ENCODE data around the gene ZFR.

ZFR gene

GRCh38 chr5:32339198-32339597 lies 105.3 kb downstream of the ZFR start:
- H4K8ac ChIP-seq (ENCODE audit: low read depth, low read length), result no peak overlapping the region
- H3K4me1 ChIP-seq (ENCODE audit: control insufficient read depth, low read depth, low read length), result no peaks in the 10 kb centered on the region
- no peak overlapping the region for H3K4me3 ChIP-seq (ENCODE audit: low read length)
- no peak overlapping the region for H3K4me2 ChIP-seq (ENCODE audit: low read length)
- no peak overlapping the region for H4K5ac ChIP-seq (ENCODE audit: low read length)
- WGBS (ENCODE audit: extremely low coverage, insufficient coverage, low lambda C conversion rate), result no CpG with 5 or more reads among the region's 2 CpGs
- no peak overlapping the region for H3K23ac ChIP-seq (ENCODE audit: low read length)
- no peak overlapping the region for H2BK120ac ChIP-seq (ENCODE audit: low read depth, low read length)
- H3K18ac ChIP-seq (ENCODE audit: low read length), result no peak overlapping the region
- H3K36me3 ChIP-seq (ENCODE audit: control insufficient read depth, insufficient read depth, low read length), result no peaks in the 10 kb centered on the region
- H2AK5ac ChIP-seq (ENCODE audit: low read length), result no peak overlapping the region
- H3K27ac ChIP-seq (ENCODE audit: low read depth, low read length), result no peak overlapping the region
- no peaks in the 10 kb centered on the region for H3K79me2 ChIP-seq (ENCODE audit: control insufficient read depth, insufficient read depth, low read length)
- no peaks in the 10 kb centered on the region for H3K27me3 ChIP-seq (ENCODE audit: insufficient read depth, low read length, poor library complexity)
- H3K79me1 ChIP-seq (ENCODE audit: low read length), result no peaks in the 10 kb centered on the region
- no peak overlapping the region for H3K4ac ChIP-seq (ENCODE audit: low read depth, low read length)
- no peak overlapping the region for H3K9ac ChIP-seq (ENCODE audit: low read length)
- H3K56ac ChIP-seq (ENCODE audit: low read length), result no peak overlapping the region
- H2BK5ac ChIP-seq (ENCODE audit: low read length), result no peak overlapping the region
- DNase-seq, result peak; percentile 79
- H2BK15ac ChIP-seq (replicated peaks; ENCODE audit: low read depth), result no peak overlapping the region

GRCh38 chr5:32332966-32333365 lies 111.6 kb downstream of the ZFR start:
- no peak overlapping the region for H3K27ac ChIP-seq (ENCODE audit: low read depth, low read length)
- no peak overlapping the region for H2BK120ac ChIP-seq (ENCODE audit: low read depth, low read length)
- no peak overlapping the region for H4K8ac ChIP-seq (ENCODE audit: low read depth, low read length)
- no peak overlapping the region for H3K4ac ChIP-seq (ENCODE audit: low read depth, low read length)
- no peak for DNase-seq
- H3K36me3 ChIP-seq (ENCODE audit: control insufficient read depth, insufficient read depth, low read length), result no peaks in the 10 kb centered on the region
- H3K4me2 ChIP-seq (ENCODE audit: low read length), result no peak overlapping the region
- no peak overlapping the region for H2AK5ac ChIP-seq (ENCODE audit: low read length)
- H3K18ac ChIP-seq (ENCODE audit: low read length), result no peak overlapping the region
- no peak overlapping the region for H2BK15ac ChIP-seq (replicated peaks; ENCODE audit: low read depth)
- H3K79me2 ChIP-seq (ENCODE audit: control insufficient read depth, insufficient read depth, low read length), result no peaks in the 10 kb centered on the region
- no peak overlapping the region for H2BK5ac ChIP-seq (ENCODE audit: low read length)
- no peak overlapping the region for H4K5ac ChIP-seq (ENCODE audit: low read length)
- no CpG with 5 or more reads among the region's 10 CpGs for WGBS (ENCODE audit: extremely low coverage, insufficient coverage, low lambda C conversion rate)
- no peaks in the 10 kb centered on the region for H3K4me1 ChIP-seq (ENCODE audit: control insufficient read depth, low read depth, low read length)
- no peaks in the 10 kb centered on the region for H3K79me1 ChIP-seq (ENCODE audit: low read length)
- H3K56ac ChIP-seq (ENCODE audit: low read length), result no peak overlapping the region
- H3K23ac ChIP-seq (ENCODE audit: low read length), result no peak overlapping the region
- no peaks in the 10 kb centered on the region for H3K27me3 ChIP-seq (ENCODE audit: insufficient read depth, low read length, poor library complexity)
- no peak overlapping the region for H3K9ac ChIP-seq (ENCODE audit: low read length)
- H3K4me3 ChIP-seq (ENCODE audit: low read length), result no peak overlapping the region

GRCh38 chr5:32332361-32332760 lies 112.2 kb downstream of the ZFR start:
- Histone ChIP-seq H2BK5ac (ENCODE audit: low read length) (no peak overlapping the region), H2AK5ac (ENCODE audit: low read length) (no peak overlapping the region), H2BK120ac (ENCODE audit: low read depth, low read length) (no peak overlapping the region), H2BK15ac (replicated peaks; ENCODE audit: low read depth) (no peak overlapping the region), H3K18ac (ENCODE audit: low read length) (no peak overlapping the region), H3K36me3 (ENCODE audit: control insufficient read depth, insufficient read depth, low read length) (no peaks in the 10 kb centered on the region), H4K8ac (ENCODE audit: low read depth, low read length) (no peak overlapping the region), H3K9ac (ENCODE audit: low read length) (no peak overlapping the region), H3K56ac (ENCODE audit: low read length) (no peak overlapping the region), H3K27me3 (ENCODE audit: insufficient read depth, low read length, poor library complexity) (no peaks in the 10 kb centered on the region), H3K4me1 (ENCODE audit: control insufficient read depth, low read depth, low read length) (no peaks in the 10 kb centered on the region), H3K27ac (ENCODE audit: low read depth, low read length) (no peak overlapping the region), H3K79me2 (ENCODE audit: control insufficient read depth, insufficient read depth, low read length) (no peaks in the 10 kb centered on the region), H3K4me3 (ENCODE audit: low read length) (no peak overlapping the region), H3K79me1 (ENCODE audit: low read length) (no peaks in the 10 kb centered on the region), H3K23ac (ENCODE audit: low read length) (no peak overlapping the region), H3K4ac (ENCODE audit: low read depth, low read length) (no peak overlapping the region), H3K4me2 (ENCODE audit: low read length) (no peak overlapping the region), H4K5ac (ENCODE audit: low read length) (no peak overlapping the region)
- no peak for DNase-seq
- WGBS (ENCODE audit: extremely low coverage, insufficient coverage, low lambda C conversion rate), result no CpG with 5 or more reads among the region's 1 CpG

GRCh38 chr5:32331935-32332274 lies 112.6 kb downstream of the ZFR start:
- no peak overlapping the region for H3K27ac ChIP-seq (ENCODE audit: low read depth, low read length)
- H3K27me3 ChIP-seq (ENCODE audit: insufficient read depth, low read length, poor library complexity), result no peaks in the 10 kb centered on the region
- no peak overlapping the region for H2BK5ac ChIP-seq (ENCODE audit: low read length)
- no peak overlapping the region for H2AK5ac ChIP-seq (ENCODE audit: low read length)
- H3K9ac ChIP-seq (ENCODE audit: low read length), result no peak overlapping the region
- H4K5ac ChIP-seq (ENCODE audit: low read length), result no peak overlapping the region
- no peak overlapping the region for H2BK15ac ChIP-seq (replicated peaks; ENCODE audit: low read depth)
- H2BK120ac ChIP-seq (ENCODE audit: low read depth, low read length), result no peak overlapping the region
- no peak overlapping the region for H3K18ac ChIP-seq (ENCODE audit: low read length)
- no peaks in the 10 kb centered on the region for H3K4me1 ChIP-seq (ENCODE audit: control insufficient read depth, low read depth, low read length)
- no peak overlapping the region for H3K4ac ChIP-seq (ENCODE audit: low read depth, low read length)
- H3K79me2 ChIP-seq (ENCODE audit: control insufficient read depth, insufficient read depth, low read length), result no peaks in the 10 kb centered on the region
- H3K23ac ChIP-seq (ENCODE audit: low read length), result no peak overlapping the region
- H3K56ac ChIP-seq (ENCODE audit: low read length), result no peak overlapping the region
- no peak overlapping the region for H3K4me2 ChIP-seq (ENCODE audit: low read length)
- no peaks in the 10 kb centered on the region for H3K36me3 ChIP-seq (ENCODE audit: control insufficient read depth, insufficient read depth, low read length)
- no CpG with 5 or more reads among the region's 3 CpGs for WGBS (ENCODE audit: extremely low coverage, insufficient coverage, low lambda C conversion rate)
- no peak overlapping the region for H4K8ac ChIP-seq (ENCODE audit: low read depth, low read length)
- H3K4me3 ChIP-seq (ENCODE audit: low read length), result no peak overlapping the region
- H3K79me1 ChIP-seq (ENCODE audit: low read length), result no peaks in the 10 kb centered on the region
- DNase-seq, result no peak

GRCh38 chr5:32331217-32331934 lies 113.2 kb downstream of the ZFR start:
- no peak overlapping the region for H4K5ac ChIP-seq (ENCODE audit: low read length)
- H3K79me1 ChIP-seq (ENCODE audit: low read length), result no peaks in the 10 kb centered on the region
- no peak overlapping the region for H3K4ac ChIP-seq (ENCODE audit: low read depth, low read length)
- DNase-seq, result no peak
- H3K27ac ChIP-seq (ENCODE audit: low read depth, low read length), result no peak overlapping the region
- H3K4me1 ChIP-seq (ENCODE audit: control insufficient read depth, low read depth, low read length), result no peaks in the 10 kb centered on the region
- no peak overlapping the region for H3K23ac ChIP-seq (ENCODE audit: low read length)
- H3K27me3 ChIP-seq (ENCODE audit: insufficient read depth, low read length, poor library complexity), result no peaks in the 10 kb centered on the region
- no peak overlapping the region for H3K18ac ChIP-seq (ENCODE audit: low read length)
- no peaks in the 10 kb centered on the region for H3K36me3 ChIP-seq (ENCODE audit: control insufficient read depth, insufficient read depth, low read length)
- H4K8ac ChIP-seq (ENCODE audit: low read depth, low read length), result no peak overlapping the region
- no peak overlapping the region for H3K4me2 ChIP-seq (ENCODE audit: low read length)
- no CpG with 5 or more reads among the region's 11 CpGs for WGBS (ENCODE audit: extremely low coverage, insufficient coverage, low lambda C conversion rate)
- H3K9ac ChIP-seq (ENCODE audit: low read length), result no peak overlapping the region
- no peak overlapping the region for H3K4me3 ChIP-seq (ENCODE audit: low read length)
- no peak overlapping the region for H2BK5ac ChIP-seq (ENCODE audit: low read length)
- H2BK15ac ChIP-seq (replicated peaks; ENCODE audit: low read depth), result no peak overlapping the region
- no peak overlapping the region for H2BK120ac ChIP-seq (ENCODE audit: low read depth, low read length)
- no peak overlapping the region for H3K56ac ChIP-seq (ENCODE audit: low read length)
- no peaks in the 10 kb centered on the region for H3K79me2 ChIP-seq (ENCODE audit: control insufficient read depth, insufficient read depth, low read length)
- H2AK5ac ChIP-seq (ENCODE audit: low read length), result no peak overlapping the region

Data from mesendoderm (in vitro differentiated cells).